ENCODE results near the gene PRKACG. TPM values are rescaled to one million over a fixed set of nuclear protein-coding genes. Genes with fewer than 3 reads are reported as not detected.

Gene PRKACG
- polyA plus RNA-seq, 6 donors from 2014 or later = not detected

DNA sequence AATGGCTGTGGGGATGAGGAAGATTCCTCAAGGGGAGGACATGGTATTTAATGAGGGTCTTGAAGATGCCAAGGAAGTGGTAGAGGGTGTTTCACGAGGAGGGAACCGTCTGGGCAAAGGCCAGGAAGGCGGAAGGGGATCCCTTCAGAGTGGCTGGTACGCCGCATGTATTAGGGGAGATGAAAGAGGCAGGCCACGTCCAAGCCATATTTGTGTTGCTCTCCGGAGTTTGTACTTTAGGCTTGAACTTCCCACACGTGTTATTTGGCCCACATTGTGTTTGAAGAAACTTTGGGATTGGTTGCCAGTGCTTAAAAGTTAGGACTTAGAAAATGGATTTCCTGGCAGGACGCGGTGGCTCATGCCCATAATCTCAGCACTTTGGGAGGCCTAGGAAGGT lies 22.9 kb upstream of the PRKACG start:
- no peaks in the 10 kb centered on the region for H3K36me3 Mint-ChIP-seq
- H3K27me3 Mint-ChIP-seq = no peaks in the 10 kb centered on the region
- peaks cover 10% of the 10 kb centered on the region in 3 donors for H3K4me1 Mint-ChIP-seq
- ATAC-seq (ENCODE audit: low read depth in 2 of 2) = no peak
- no peaks in the 10 kb centered on the region for H3K9me3 Mint-ChIP-seq
- peak overlapping the region in 3 of 6 donors; percentile 15 to 94 (median 85) for H3K27ac Mint-ChIP-seq
- peak overlapping the region; percentile 93 to 99 (median 96) for H3K4me3 Mint-ChIP-seq
- no peak for DNase-seq

DNA sequence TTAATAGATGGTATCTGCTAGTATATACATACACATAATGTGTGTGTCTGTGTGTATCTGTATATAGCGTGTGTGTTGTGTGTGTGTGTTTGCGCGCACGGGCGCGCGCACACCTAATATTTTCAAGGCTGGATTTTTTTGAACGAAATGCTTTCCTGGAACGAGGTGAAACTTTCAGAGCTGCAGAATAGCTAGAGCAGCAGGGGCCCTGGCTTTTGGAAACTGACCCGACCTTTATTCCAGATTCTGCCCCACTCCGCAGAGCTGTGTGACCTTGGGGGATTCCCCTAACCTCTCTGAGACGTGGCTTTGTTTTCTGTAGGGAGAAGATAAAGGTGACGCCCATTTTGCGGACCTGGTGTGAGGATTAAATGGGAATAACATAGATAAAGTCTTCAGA lies 22.4 kb upstream of the PRKACG start:
- no peaks in the 10 kb centered on the region for H3K9me3 Mint-ChIP-seq
- DNase-seq = no peak
- no peaks in the 10 kb centered on the region for H3K27me3 Mint-ChIP-seq
- H3K27ac Mint-ChIP-seq = peak overlapping the region; percentile 15 to 94 (median 88)
- H3K4me1 Mint-ChIP-seq = peaks cover 10% of the 10 kb centered on the region in 3 donors
- H3K36me3 Mint-ChIP-seq = no peaks in the 10 kb centered on the region
- peak; percentile 22 to 31 for ATAC-seq (ENCODE audit: low read depth in 2 of 2)
- H3K4me3 Mint-ChIP-seq = peak overlapping the region; percentile 93 to 99 (median 96)

DNA sequence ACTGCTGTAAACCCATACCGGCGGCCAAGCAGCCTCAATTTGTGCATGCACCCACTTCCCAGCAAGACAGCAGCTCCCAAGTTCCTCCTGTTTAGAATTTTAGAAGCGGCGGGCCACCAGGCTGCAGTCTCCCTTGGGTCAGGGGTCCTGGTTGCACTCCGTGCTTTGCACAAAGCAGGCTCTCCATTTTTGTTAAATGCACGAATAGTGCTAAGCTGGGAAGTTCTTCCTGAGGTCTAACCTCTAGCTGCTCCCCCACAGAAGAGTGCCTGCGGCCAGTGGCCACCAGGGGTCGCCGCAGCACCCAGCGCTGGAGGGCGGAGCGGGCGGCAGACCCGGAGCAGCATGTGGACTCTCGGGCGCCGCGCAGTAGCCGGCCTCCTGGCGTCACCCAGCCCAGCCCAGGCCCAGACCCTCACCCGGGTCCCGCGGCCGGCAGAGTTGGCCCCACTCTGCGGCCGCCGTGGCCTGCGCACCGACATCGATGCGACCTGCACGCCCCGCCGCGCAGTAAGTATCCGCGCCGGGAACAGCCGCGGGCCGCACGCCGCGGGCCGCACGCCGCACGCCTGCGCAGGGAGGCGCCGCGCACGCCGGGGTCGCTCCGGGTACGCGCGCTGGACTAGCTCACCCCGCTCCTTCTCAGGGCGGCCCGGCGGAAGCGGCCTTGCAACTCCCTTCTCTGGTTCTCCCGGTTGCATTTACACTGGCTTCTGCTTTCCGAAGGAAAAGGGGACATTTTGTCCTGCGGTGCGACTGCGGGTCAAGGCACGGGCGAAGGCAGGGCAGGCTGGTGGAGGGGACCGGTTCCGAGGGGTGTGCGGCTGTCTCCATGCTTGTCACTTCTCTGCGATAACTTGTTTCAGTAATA lies 21.8 kb upstream of the PRKACG start, which contains the start of gene FXN:
Gene FXN (plus strand): TSS at position 315 of the 871 bp plus-strand sequence. CDS start 31 bp downstream, at position 346.
- Mint-ChIP-seq H3K36me3 (no peaks in the 10 kb centered on the region), H3K4me1 (peaks cover 10% of the 10 kb centered on the region in 3 donors), H3K27me3 (no peaks in the 10 kb centered on the region), H3K27ac (peak within 1 kb of the TSS; percentile 85 to 94 (median 90)), H3K9me3 (no peaks in the 10 kb centered on the region), H3K4me3 (peak within 1 kb of the TSS; percentile 93 to 99 (median 96))
- DNase-seq (peak; percentile 77), ATAC-seq (ENCODE audit: low read depth in 2 of 2) (peak; percentile 87 to 89)

DNA sequence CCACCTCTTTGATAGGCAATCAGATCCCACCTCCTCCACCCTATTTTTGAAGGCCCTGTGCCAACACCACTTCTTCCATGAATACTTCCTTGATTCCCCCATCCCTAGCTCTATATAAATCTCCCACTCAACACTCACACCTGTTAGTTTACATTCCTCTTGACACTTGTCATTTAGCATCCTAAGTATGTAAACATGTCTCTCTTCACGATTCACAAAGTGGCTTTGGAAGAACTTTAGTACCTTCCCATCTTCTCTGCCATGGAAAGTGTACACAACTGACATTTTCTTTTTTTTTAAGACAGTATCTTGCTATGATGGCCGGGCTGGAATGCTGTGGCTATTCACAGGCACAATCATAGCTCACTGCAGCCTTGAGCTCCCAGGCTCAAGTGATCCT lies 20.2 kb upstream of the PRKACG start:
- peak overlapping the region in 1 of 6 donors; percentile 4 for H3K27ac Mint-ChIP-seq
- peaks cover 10 to 12% (median 10%) of the 10 kb centered on the region in 3 donors for H3K4me1 Mint-ChIP-seq
- DNase-seq (no peak), ATAC-seq (ENCODE audit: low read depth in 2 of 2) (no peak)
- peak overlapping the region in 4 of 8 donors; percentile 52 to 99 (median 70) for H3K4me3 Mint-ChIP-seq
- H3K36me3 Mint-ChIP-seq = no peaks in the 10 kb centered on the region
- no peaks in the 10 kb centered on the region for H3K27me3 Mint-ChIP-seq
- H3K9me3 Mint-ChIP-seq = peaks cover 0 to 2% (median 0%) of the 10 kb centered on the region in 7 donors

DNA sequence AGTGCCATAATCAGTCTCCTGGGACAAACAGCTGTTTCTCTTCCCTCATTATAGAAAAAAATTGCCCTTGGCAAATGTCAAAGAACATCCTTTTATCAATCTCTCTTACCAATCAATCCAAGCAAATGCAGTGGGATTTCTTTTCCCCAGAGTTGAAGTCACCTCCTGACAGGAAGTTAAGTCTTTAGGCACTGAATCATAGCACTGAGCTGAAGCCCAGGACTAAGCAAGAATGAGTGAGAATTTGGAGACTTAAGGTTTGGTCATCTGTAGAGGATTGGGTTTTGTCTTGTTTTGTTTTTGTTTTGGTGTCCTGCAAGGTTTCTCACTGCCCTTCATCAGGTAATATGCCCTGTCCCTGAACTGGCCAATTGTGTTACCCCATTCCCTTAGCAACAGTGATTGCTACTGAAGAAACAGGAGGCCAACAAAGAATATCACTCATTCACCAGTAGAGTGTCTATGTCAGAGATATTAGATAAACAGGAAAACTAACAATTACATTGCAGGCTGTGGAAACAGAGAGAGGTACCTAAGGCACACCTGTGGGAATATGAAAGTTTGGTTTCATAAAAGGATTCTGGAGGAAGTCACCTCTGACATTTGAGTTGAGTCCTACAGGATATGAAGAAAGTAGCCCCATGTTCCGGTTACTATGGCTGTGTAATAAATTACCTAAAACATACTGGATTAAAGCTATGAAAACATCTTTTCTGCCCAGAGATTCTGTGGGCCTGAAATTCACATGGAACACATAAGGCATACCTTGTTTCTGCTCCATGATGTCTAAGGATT lies 17.1 kb upstream of the PRKACG start:
- Mint-ChIP-seq H3K4me1 (peaks cover 6 to 10% (median 8%) of the 10 kb centered on the region in 3 donors), H3K27me3 (no peaks in the 10 kb centered on the region), H3K27ac (peak overlapping the region in 1 of 6 donors; percentile 18), H3K36me3 (no peaks in the 10 kb centered on the region), H3K9me3 (peaks cover 0 to 2% (median 0%) of the 10 kb centered on the region in 7 donors), H3K4me3 (no peak overlapping the region)
- DNase-seq = no peak
- ATAC-seq (ENCODE audit: low read depth in 2 of 2) = no peak

DNA sequence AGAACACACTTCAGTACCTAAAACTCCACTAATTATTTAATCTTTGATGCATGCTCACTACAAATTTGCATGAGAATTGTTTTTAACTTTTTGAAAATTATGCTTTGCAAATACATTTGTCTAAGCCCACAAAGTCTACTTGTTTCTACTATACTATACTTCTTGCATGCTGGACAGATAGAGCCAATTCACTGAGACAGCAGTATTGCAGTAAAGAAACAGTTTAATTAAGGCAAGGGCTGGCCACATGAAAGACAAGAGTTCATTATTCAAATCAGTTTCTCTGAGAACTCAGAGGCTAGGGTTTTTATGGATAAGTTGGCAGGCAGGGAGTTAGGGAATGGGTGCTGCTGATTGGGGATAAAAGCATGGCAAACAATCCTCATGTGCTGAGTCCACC lies 15.6 kb upstream of the PRKACG start:
- Mint-ChIP-seq H3K4me3 (no peak overlapping the region), H3K4me1 (peaks cover 5 to 10% (median 7%) of the 10 kb centered on the region in 3 donors), H3K9me3 (peaks cover 0 to 2% (median 0%) of the 10 kb centered on the region in 7 donors), H3K27me3 (no peaks in the 10 kb centered on the region), H3K27ac (peak overlapping the region in 1 of 6 donors; percentile 14), H3K36me3 (no peaks in the 10 kb centered on the region)
- ATAC-seq (ENCODE audit: low read depth in 2 of 2) = no peak
- DNase-seq = no peak

DNA sequence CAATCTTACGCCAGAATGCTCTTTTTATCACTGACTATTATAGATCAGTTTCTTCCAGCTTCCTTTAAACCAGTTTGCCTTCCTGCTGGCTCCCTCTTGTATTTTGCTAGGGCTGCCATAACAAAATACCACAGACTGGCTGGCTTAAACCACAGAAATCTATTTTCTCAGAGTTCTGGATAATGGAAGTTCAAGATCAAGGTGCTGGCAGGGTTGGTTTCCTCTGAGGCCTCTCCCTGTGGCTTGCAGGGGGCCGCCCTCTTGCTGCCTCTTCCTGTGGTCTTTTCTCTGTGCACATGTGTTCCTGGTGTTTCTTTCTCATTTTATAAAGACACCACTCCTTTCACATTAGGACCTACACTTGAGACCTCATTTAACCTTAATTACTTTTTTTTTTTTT lies 14.8 kb upstream of the PRKACG start:
- Mint-ChIP-seq H3K9me3 (peaks cover 0 to 2% (median 0%) of the 10 kb centered on the region in 7 donors), H3K27me3 (no peaks in the 10 kb centered on the region), H3K27ac (no peak overlapping the region), H3K4me3 (no peak overlapping the region), H3K36me3 (no peaks in the 10 kb centered on the region), H3K4me1 (peaks cover 5 to 10% (median 7%) of the 10 kb centered on the region in 3 donors)
- DNase-seq (no peak), ATAC-seq (ENCODE audit: low read depth in 2 of 2) (no peak)

DNA sequence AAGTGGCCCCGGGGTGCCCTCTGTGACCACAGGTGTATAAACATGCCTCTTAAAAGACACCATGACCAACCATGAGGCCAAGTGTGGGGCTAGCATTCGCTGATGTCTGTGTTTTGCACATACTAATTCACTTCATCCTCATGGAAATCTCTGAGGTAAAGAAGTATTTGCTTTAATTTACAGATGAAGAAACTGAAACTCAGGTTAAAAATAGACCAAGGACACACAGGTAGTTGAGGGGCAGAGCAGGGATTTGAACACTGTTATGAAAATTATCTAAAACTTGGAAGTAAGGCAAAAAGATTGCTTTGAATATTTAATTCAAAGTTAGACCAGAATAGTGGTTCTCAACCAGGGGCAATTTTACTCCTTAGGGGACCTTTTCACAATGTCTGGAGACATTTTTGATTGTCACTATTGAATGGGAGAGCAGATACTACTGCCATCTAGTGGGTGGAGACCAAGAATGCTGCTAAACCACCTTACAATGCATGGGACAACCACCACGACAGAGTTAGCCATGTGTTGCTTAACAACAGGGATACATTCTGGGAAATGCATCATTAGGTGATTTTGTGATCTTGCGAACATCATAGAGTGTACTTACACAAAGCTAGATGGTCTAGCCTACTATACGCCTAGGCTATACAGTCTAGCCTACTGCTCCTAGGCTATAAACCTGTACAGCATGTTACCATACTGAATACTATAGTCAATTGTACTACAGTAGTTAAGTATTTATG lies 13.6 kb upstream of the PRKACG start:
- Mint-ChIP-seq H3K4me1 (peaks cover 5 to 10% (median 7%) of the 10 kb centered on the region in 3 donors), H3K9me3 (peaks cover 0 to 2% (median 0%) of the 10 kb centered on the region in 7 donors), H3K4me3 (peak overlapping the region in 1 of 8 donors; percentile 21), H3K36me3 (no peaks in the 10 kb centered on the region), H3K27me3 (no peaks in the 10 kb centered on the region), H3K27ac (peak overlapping the region in 1 of 6 donors; percentile 30)
- DNase-seq = peak; percentile 42
- ATAC-seq (ENCODE audit: low read depth in 2 of 2) = peak; percentile 71 to 83

DNA sequence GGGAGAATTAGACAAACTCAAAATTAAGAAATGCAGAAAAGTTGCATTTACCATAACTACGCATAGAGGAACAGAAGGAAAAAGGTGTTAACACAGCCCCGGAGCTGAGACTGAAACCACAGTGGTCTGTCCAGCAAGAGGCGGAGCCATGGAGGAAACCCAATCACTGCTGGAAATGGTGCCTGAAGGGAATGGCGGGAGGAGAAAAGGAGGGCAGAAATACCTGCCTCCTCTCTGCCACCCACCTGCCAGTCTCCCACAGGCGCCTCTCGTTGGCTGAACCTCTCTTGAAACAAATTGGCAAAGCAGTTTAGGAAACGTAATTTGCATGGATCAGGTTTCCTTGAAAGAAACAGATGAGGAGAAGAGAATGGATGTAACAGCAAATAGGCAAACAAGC lies 9.7 kb upstream of the PRKACG start:
- no peaks in the 10 kb centered on the region for H3K9me3 Mint-ChIP-seq
- no peak overlapping the region for H3K27ac Mint-ChIP-seq
- no peak overlapping the region for H3K4me3 Mint-ChIP-seq
- DNase-seq = no peak
- H3K4me1 Mint-ChIP-seq = peaks cover 4 to 8% (median 7%) of the 10 kb centered on the region in 3 donors
- no peaks in the 10 kb centered on the region for H3K36me3 Mint-ChIP-seq
- H3K27me3 Mint-ChIP-seq = no peaks in the 10 kb centered on the region
- no peak for ATAC-seq (ENCODE audit: low read depth in 2 of 2)

DNA sequence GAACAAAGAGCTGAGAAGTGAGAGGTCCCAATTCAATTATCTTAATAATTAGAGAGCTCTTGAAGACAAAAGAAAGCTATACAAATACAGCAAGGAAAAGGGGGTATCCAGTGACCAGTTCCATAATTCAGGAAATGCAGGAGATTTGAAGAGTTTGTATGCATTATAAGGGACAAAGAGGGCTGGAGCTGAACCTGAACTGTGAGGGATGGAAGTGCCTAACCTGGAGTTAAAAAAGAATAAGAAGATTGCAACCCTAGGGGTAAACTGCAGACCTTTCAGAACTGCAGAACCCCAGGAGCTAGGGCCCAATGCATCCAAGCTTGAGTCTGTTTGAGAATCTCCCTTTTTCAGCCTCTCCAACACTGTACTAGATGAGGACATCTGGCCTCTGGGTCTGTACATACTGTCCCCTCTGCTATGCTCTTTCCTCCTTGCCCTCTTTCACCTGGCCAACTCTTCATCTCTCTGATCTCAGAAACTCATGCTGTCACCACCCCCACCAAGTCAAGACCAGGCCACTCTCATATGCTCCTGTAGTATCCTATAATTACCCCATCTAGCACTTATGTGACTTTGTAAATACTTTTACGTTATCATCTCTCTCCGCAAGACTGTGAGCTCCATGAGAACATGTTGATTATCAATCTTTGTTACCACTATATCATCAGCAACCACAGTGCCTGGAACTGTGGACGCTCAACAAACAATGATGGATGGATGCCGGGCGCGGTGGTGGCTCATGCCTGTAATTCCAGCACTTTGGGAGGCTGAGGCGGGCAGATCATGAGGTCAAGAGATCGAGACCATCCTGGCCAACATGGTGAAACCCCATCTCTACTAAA lies 6.6 kb upstream of the PRKACG start:
- ATAC-seq (ENCODE audit: low read depth in 2 of 2) (no peak), DNase-seq (no peak)
- Mint-ChIP-seq H3K27ac (peak overlapping the region in 1 of 6 donors; percentile 10), H3K27me3 (no peaks in the 10 kb centered on the region), H3K4me1 (peaks cover 0 to 4% (median 0%) of the 10 kb centered on the region in 3 donors), H3K36me3 (no peaks in the 10 kb centered on the region), H3K4me3 (no peak overlapping the region), H3K9me3 (no peaks in the 10 kb centered on the region)

DNA sequence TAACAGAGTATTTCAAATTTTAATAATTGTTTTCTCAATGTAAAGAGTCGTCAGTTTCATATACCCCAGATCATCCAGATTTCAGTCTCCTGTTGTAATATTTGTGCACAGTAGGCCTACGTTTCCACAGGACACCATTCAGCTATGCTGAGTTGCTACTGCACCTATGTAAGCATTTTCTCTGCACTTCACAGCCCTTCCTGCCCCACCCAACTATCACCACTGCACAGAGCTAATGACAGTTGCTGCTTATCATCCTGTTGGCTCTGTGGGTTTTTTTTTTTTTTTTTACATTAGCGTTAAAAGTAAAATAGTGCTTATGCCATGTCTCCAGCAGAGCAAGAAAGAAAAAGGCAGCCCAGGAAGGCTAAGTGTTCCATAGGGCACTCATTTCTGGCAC lies 5.9 kb upstream of the PRKACG start:
- no peaks in the 10 kb centered on the region for H3K27me3 Mint-ChIP-seq
- H3K4me3 Mint-ChIP-seq = peak overlapping the region in 1 of 8 donors; percentile 54
- H3K9me3 Mint-ChIP-seq = no peaks in the 10 kb centered on the region
- DNase-seq (no peak), ATAC-seq (ENCODE audit: low read depth in 2 of 2) (no peak)
- H3K27ac Mint-ChIP-seq = no peak overlapping the region
- H3K4me1 Mint-ChIP-seq = peaks cover 0 to 4% (median 0%) of the 10 kb centered on the region in 3 donors
- H3K36me3 Mint-ChIP-seq = no peaks in the 10 kb centered on the region

DNA sequence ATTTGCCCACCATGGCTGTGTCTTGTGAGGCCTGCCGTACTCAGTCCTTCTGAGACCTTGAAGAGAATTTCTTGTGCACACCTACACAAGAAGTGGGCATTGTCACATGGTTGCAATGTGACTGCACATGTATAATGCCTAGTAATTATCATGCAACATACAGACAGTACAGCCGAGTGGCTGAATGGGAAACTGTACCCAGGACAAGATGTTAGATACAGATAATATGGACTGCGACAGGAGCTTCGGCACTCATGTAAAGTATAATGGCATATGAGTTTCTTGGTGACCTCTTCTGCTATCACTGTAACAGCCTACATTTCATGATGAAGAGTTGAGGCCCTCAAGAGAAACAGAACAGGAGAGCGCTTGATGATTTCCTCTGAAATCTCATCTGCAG lies 4.8 kb upstream of the PRKACG start:
- H3K4me1 Mint-ChIP-seq = peaks cover 0 to 4% (median 0%) of the 10 kb centered on the region in 3 donors

More for the DNA sequence above, 4.8 kb upstream of the PRKACG start:
- Mint-ChIP-seq H3K27me3 (no peaks in the 10 kb centered on the region), H3K36me3 (no peaks in the 10 kb centered on the region), H3K27ac (no peak overlapping the region), H3K4me3 (no peak overlapping the region), H3K9me3 (no peaks in the 10 kb centered on the region)
- no peak for DNase-seq
- ATAC-seq (ENCODE audit: low read depth in 2 of 2) = no peak

All from naive B cell (primary cell).